NCI-H446 (cell line): ENCODE results near the gene AHCYL1.
A peak's percentile ranks its signal among the peaks of the same experiment; 100 is the strongest.

Experiments used
- DNase-seq, 2 experiments: peaks; one replicate each; lab custom pipeline; 2025; lab: John Stamatoyannopoulos, UW

AHCYL1 gene

DNA sequence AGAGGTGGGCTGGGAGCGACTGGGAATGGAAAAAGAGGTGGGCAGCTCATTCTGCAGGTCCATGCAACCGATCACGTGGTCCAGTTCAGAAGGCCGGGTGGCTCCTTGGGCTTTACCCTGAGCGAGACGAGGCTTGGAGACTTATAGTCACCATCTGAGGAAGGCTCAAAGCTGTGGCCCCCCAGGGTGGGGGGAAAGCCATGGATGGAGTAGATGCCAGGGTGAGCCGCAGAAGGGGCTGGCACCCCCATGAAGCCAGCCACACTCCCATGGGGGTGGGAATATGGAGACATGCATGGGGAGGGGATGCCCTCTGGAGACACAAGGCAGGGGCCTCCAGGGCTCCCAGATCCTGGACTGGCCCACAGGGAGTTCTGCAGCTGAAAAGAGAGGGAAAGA is 76.1 kb downstream of the AHCYL1 start:
- DNase-seq, result no peak

GRCh38 chr1:110061341-110061740 is 76.8 kb downstream of the AHCYL1 start:
- DNase-seq, result no peak

GRCh38 chr1:110062612-110063011 is 78.0 kb downstream of the AHCYL1 start:
- DNase-seq, result no peak

DNA sequence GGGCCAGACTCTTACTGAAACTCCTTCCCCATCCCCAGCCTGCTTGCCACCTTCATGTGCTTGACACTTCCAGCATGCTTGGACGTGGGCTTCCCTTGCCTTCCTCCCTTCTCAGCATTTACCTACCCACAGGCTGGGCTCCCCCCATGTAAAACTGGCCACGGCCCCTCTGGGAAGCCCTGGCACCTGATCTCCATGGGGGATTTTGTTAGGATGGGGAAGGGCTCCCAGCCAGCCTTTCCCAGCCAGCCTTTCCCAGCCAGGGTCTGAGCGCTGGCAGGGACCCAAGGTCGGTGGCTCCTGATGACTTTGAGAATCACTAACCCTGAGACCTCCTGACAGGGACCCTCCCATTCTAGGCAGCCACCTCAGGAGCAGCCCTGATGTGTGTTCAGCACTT is 79.2 kb downstream of the AHCYL1 start:
- DNase-seq, result no peak

GRCh38 chr1:110064576-110065337 is 80.2 kb downstream of the AHCYL1 start:
- DNase-seq, result no peak

- DNase-seq, result peak; percentile 42 to 79
These were observed 81.3 kb downstream of the AHCYL1 start for GRCh38 chr1:110065841-110066240.

- DNase-seq, result no peak
These were observed 82.9 kb downstream of the AHCYL1 start for GRCh38 chr1:110067479-110067892.

DNA sequence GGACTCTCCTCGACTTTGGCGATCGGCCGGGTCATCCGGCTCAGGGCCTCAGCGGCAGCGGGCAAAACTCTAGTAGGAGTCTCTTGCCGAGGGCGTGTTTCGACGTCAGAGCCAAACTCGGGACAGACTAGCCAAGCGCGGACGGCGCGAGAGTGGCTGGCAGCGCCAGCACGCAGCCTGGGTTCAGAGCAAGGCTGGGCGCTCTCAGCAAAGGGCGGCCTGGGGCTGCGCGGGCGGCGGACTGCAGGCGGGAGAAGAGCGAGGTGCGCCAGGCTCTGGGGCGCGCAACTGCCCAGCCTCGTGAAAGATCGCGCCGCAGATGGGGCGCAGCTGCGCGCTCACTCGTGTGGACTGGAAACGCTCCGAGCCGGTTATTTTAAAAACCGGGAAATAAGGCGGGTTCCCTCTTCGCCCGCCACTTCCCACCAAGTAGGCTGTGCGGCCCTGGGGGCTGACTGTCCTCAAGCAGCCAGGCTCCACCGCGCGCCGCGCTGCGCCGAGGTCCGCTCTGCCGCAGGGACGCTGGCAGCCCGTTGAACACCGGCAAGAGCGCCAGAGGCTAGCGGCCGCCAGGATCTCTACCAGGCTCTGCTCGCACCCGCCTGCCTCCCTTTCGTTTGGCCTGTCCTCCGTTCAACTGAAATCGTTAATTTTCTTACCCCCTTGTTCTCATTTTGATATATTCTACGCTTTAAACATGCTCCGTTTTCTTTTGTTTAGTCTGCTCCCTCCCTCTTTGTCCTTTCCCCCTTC is 83.5 kb downstream of the AHCYL1 start:
- no peak for DNase-seq

- DNase-seq, result no peak
These were observed 84.3 kb downstream of the AHCYL1 start for GRCh38 chr1:110068646-110069403.

- DNase-seq, result no peak
These were observed 85.1 kb downstream of the AHCYL1 start for GRCh38 chr1:110069404-110070281.

- no peak for DNase-seq
These were observed 85.7 kb downstream of the AHCYL1 start for GRCh38 chr1:110070282-110070669.

DNA sequence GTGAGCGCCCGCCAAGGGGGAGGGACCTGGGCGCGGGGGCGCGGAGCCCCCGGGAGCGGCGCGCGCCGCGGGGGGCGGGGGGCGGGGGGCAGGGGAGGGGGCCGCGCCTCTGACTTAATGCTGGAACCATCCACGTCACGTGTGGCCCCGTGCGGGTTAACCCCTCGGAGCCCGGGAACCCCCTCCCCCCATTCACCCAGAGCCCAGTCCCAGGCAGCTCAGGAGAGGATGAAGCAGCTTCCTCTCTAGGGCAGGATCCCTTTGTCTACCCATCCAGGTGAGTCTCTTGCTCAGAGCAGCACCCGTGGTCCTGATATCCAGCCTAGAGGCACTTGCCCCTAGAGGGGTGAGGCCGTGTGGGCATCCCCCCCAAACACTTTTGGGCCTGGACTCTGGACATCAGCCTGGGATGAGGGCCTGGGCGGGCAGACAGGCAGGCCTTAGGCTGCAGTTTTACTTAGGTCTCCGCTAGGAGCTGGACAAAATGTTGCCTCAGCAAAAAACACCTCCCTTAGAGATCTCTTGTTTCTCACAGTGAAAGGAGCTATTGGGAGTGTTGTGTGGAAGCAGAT is 86.2 kb downstream of the AHCYL1 start, which contains the start of gene ALX3:
Gene ALX3, minus strand, starts transcription at position 2 of the 572 bp plus-strand sequence. CDS start 60 bp downstream, outside the sequence.
- DNase-seq, result peak in 1 of 2 experiments; percentile 31
